Measurements from ENCODE around the gene COL1A2.
A peak's percentile ranks its signal among the peaks of the same experiment; 100 is the strongest.

The COL1A2 gene

GRCh38 chr7:94395141-94396036, 694 bp downstream of the COL1A2 start:
- no peaks in the 10 kb centered on the region for H3K9me3 ChIP-seq (ENCODE audit: control insufficient read depth in 2 of 2, low read length in 2 of 2)
- peak overlapping the region; percentile 95 for H3K27ac ChIP-seq (ENCODE audit: low read length)
- peaks cover 22% of the 10 kb centered on the region for H3K4me1 ChIP-seq (ENCODE audit: control insufficient read depth, insufficient read depth, low read length)
- H3K36me3 ChIP-seq (ENCODE audit: control insufficient read depth in 2 of 2, insufficient read depth in 2 of 2, low read length in 2 of 2): peaks cover 6 to 8% of the 10 kb centered on the region in 2 donors
- no peaks in the 10 kb centered on the region for H3K27me3 ChIP-seq (ENCODE audit: control insufficient read depth in 1 of 2, insufficient read depth in 2 of 2, low read length in 2 of 2)
- peak overlapping the region; percentile 80 to 95 for H3K9ac ChIP-seq (ENCODE audit: low read length in 2 of 2)
- peak overlapping the region; percentile 94 to 99 for H3K4me3 ChIP-seq (ENCODE audit: low read length in 2 of 2)

DNA sequence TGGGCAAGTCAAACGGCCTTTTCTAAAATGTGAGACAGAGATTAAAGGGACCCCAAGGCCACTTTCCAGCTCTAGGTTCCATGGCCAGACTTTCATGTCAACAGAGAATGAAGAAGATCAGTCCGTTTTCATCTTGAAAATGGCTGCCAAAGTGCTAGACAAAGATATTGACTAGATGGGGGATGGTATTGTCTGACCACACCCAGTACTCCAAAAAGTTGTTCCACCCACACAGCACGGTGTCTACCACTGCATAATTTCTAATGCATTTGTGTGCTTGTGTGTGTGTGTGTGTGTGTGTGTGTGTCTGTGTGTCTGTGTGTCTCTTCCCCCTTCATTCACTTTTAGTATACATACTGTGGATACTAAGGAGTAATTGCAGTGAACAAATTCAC, 1.3 kb downstream of the COL1A2 start:
- peaks cover 22% of the 10 kb centered on the region for H3K4me1 ChIP-seq (ENCODE audit: control insufficient read depth, insufficient read depth, low read length)
- peak overlapping the region; percentile 80 to 95 for H3K9ac ChIP-seq (ENCODE audit: low read length in 2 of 2)
- H3K27ac ChIP-seq (ENCODE audit: low read length): peak overlapping the region; percentile 95
- peaks cover 11 to 13% of the 10 kb centered on the region in 2 donors for H3K36me3 ChIP-seq (ENCODE audit: control insufficient read depth in 2 of 2, insufficient read depth in 2 of 2, low read length in 2 of 2)
- H3K9me3 ChIP-seq (ENCODE audit: control insufficient read depth in 2 of 2, low read length in 2 of 2): no peaks in the 10 kb centered on the region
- no peaks in the 10 kb centered on the region for H3K27me3 ChIP-seq (ENCODE audit: control insufficient read depth in 1 of 2, insufficient read depth in 2 of 2, low read length in 2 of 2)
- peak overlapping the region; percentile 94 to 99 for H3K4me3 ChIP-seq (ENCODE audit: low read length in 2 of 2)

GRCh38 chr7:94396596-94396995, 1.9 kb downstream of the COL1A2 start:
- Histone ChIP-seq H3K9ac (ENCODE audit: low read length in 2 of 2) (peak overlapping the region; percentile 80 to 95), H3K9me3 (ENCODE audit: control insufficient read depth in 2 of 2, low read length in 2 of 2) (no peaks in the 10 kb centered on the region), H3K27me3 (ENCODE audit: control insufficient read depth in 1 of 2, insufficient read depth in 2 of 2, low read length in 2 of 2) (no peaks in the 10 kb centered on the region), H3K36me3 (ENCODE audit: control insufficient read depth in 2 of 2, insufficient read depth in 2 of 2, low read length in 2 of 2) (peaks cover 11 to 14% of the 10 kb centered on the region in 2 donors), H3K4me1 (ENCODE audit: control insufficient read depth, insufficient read depth, low read length) (peaks cover 21% of the 10 kb centered on the region), H3K4me3 (ENCODE audit: low read length in 2 of 2) (peak overlapping the region; percentile 94 to 99), H3K27ac (ENCODE audit: low read length) (peak overlapping the region; percentile 95)

DNA sequence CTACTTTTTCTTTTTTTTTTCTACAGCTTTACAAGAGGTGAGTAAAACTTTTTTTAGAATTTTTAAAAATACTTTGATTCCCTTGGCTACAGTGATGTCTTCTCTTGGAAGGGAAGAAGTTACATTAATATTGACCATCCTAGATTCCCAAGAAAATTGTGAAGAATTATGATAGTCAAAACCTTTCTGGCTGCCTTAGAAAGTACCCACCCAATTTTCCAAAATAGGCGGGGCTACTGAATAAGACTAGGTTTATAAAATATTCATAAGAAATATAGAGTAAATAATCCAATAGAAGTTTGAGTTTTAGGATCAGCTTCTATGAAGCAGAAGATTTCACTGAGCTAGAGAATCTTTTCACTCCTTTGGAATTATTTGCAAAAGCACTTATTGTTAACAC, 3.0 kb downstream of the COL1A2 start:
- no peaks in the 10 kb centered on the region for H3K27me3 ChIP-seq (ENCODE audit: control insufficient read depth in 1 of 2, insufficient read depth in 2 of 2, low read length in 2 of 2)
- H3K27ac ChIP-seq (ENCODE audit: low read length): no peak overlapping the region
- no peaks in the 10 kb centered on the region for H3K9me3 ChIP-seq (ENCODE audit: control insufficient read depth in 2 of 2, low read length in 2 of 2)
- peak overlapping the region in 1 of 2 donors; percentile 94 for H3K4me3 ChIP-seq (ENCODE audit: low read length in 2 of 2)
- peaks cover 18 to 24% of the 10 kb centered on the region in 2 donors for H3K36me3 ChIP-seq (ENCODE audit: control insufficient read depth in 2 of 2, insufficient read depth in 2 of 2, low read length in 2 of 2)
- no peak overlapping the region for H3K9ac ChIP-seq (ENCODE audit: low read length in 2 of 2)
- H3K4me1 ChIP-seq (ENCODE audit: control insufficient read depth, insufficient read depth, low read length): peaks cover 12% of the 10 kb centered on the region

- H3K4me1 ChIP-seq (ENCODE audit: control insufficient read depth, insufficient read depth, low read length): peaks cover 3% of the 10 kb centered on the region
- H3K4me3 ChIP-seq (ENCODE audit: low read length in 2 of 2): peak overlapping the region in 1 of 2 donors; percentile 31
- no peak overlapping the region for H3K27ac ChIP-seq (ENCODE audit: low read length)
Observed at GRCh38 chr7:94398841-94399240, 4.1 kb downstream of the COL1A2 start.

GRCh38 chr7:94400022-94400421, 5.3 kb downstream of the COL1A2 start:
- H3K9me3 ChIP-seq (ENCODE audit: control insufficient read depth in 2 of 2, low read length in 2 of 2): no peaks in the 10 kb centered on the region
- no peak overlapping the region for H3K27ac ChIP-seq (ENCODE audit: low read length)
- peaks cover 33 to 45% of the 10 kb centered on the region in 2 donors for H3K36me3 ChIP-seq (ENCODE audit: control insufficient read depth in 2 of 2, insufficient read depth in 2 of 2, low read length in 2 of 2)
- no peaks in the 10 kb centered on the region for H3K27me3 ChIP-seq (ENCODE audit: control insufficient read depth in 1 of 2, insufficient read depth in 2 of 2, low read length in 2 of 2)
- no peak overlapping the region for H3K4me3 ChIP-seq (ENCODE audit: low read length in 2 of 2)
- H3K9ac ChIP-seq (ENCODE audit: low read length in 2 of 2): peak overlapping the region in 1 of 2 donors; percentile 30
- H3K4me1 ChIP-seq (ENCODE audit: control insufficient read depth, insufficient read depth, low read length): peaks cover 2% of the 10 kb centered on the region

More at GRCh38 chr7:94398841-94399240, 4.1 kb downstream of the COL1A2 start:
- Histone ChIP-seq H3K36me3 (ENCODE audit: control insufficient read depth in 2 of 2, insufficient read depth in 2 of 2, low read length in 2 of 2) (peaks cover 23 to 33% of the 10 kb centered on the region in 2 donors), H3K9ac (ENCODE audit: low read length in 2 of 2) (no peak overlapping the region), H3K27me3 (ENCODE audit: control insufficient read depth in 1 of 2, insufficient read depth in 2 of 2, low read length in 2 of 2) (no peaks in the 10 kb centered on the region), H3K9me3 (ENCODE audit: control insufficient read depth in 2 of 2, low read length in 2 of 2) (no peaks in the 10 kb centered on the region)

DNA sequence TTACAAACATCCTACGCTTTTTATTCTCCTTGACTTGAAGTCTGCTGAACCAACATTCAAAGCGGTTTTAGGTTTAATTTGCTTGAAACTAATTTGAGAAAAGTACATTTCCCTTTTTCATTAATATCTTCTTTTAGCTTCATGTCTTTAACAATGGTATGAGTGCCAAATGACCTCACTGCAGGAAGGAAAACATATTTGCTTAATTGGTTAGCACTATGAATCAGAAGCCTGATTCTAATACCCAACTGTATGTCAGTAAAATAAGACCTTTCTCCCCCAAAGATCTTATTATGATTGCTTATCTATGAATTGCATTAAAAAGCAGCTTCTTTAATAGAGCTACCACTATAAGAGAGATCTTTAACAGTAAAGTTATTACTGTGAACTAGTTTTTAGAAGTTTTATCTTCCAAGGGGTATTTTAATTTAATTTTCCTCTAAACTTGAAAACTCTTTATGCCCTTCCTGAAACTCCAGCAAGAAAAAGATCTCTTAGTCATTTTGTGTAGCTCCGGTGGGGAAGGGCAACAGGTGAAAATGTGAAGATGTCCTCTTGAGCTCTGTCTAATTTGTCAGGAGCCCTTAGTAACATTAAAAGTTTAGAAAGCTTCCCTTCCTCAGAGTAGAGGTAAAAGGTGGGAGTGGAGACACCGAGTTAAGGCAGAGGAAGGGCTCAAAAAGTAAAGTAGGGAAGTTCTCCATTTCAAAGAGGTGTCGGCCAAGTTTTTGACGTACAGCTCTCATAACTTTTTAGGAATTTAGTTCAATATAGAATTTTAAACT, 6.1 kb downstream of the COL1A2 start:
- H3K27ac ChIP-seq (ENCODE audit: low read length): no peak overlapping the region
- peaks cover 40 to 52% of the 10 kb centered on the region in 2 donors for H3K36me3 ChIP-seq (ENCODE audit: control insufficient read depth in 2 of 2, insufficient read depth in 2 of 2, low read length in 2 of 2)
- peak overlapping the region in 1 of 2 donors; percentile 8 for H3K9ac ChIP-seq (ENCODE audit: low read length in 2 of 2)
- H3K9me3 ChIP-seq (ENCODE audit: control insufficient read depth in 2 of 2, low read length in 2 of 2): no peaks in the 10 kb centered on the region
- no peak overlapping the region for H3K4me3 ChIP-seq (ENCODE audit: low read length in 2 of 2)
- H3K4me1 ChIP-seq (ENCODE audit: control insufficient read depth, insufficient read depth, low read length): peaks cover 2% of the 10 kb centered on the region
- no peaks in the 10 kb centered on the region for H3K27me3 ChIP-seq (ENCODE audit: control insufficient read depth in 1 of 2, insufficient read depth in 2 of 2, low read length in 2 of 2)

DNA sequence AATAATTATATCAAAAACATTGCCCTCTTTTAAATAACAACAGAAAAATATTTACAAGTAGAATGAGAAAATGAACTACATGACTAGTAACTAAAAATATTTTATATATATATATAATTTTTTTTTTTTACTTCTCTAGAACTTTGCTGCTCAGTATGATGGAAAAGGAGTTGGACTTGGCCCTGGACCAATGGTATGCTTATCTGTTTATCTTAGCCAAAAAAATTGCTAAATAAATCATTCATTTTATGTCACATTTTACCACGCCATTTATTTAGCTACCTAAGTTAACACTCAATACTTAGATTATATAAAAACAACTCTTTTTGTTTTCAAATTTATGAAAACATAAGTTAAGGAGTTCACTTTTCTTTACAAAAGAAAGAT, 6.7 kb downstream of the COL1A2 start:
- Histone ChIP-seq H3K27ac (ENCODE audit: low read length) (no peak overlapping the region), H3K36me3 (ENCODE audit: control insufficient read depth in 2 of 2, insufficient read depth in 2 of 2, low read length in 2 of 2) (peaks cover 45 to 56% of the 10 kb centered on the region in 2 donors), H3K27me3 (ENCODE audit: control insufficient read depth in 1 of 2, insufficient read depth in 2 of 2, low read length in 2 of 2) (no peaks in the 10 kb centered on the region), H3K4me3 (ENCODE audit: low read length in 2 of 2) (no peak overlapping the region), H3K9me3 (ENCODE audit: control insufficient read depth in 2 of 2, low read length in 2 of 2) (no peaks in the 10 kb centered on the region), H3K4me1 (ENCODE audit: control insufficient read depth, insufficient read depth, low read length) (peaks cover 2% of the 10 kb centered on the region), H3K9ac (ENCODE audit: low read length in 2 of 2) (no peak overlapping the region)

GRCh38 chr7:94403546-94403945, 8.9 kb downstream of the COL1A2 start:
- Histone ChIP-seq H3K27me3 (ENCODE audit: control insufficient read depth in 1 of 2, insufficient read depth in 2 of 2, low read length in 2 of 2) (no peaks in the 10 kb centered on the region), H3K9me3 (ENCODE audit: control insufficient read depth in 2 of 2, low read length in 2 of 2) (no peaks in the 10 kb centered on the region), H3K36me3 (ENCODE audit: control insufficient read depth in 2 of 2, insufficient read depth in 2 of 2, low read length in 2 of 2) (peaks cover 63 to 68% of the 10 kb centered on the region in 2 donors), H3K4me3 (ENCODE audit: low read length in 2 of 2) (no peak overlapping the region), H3K27ac (ENCODE audit: low read length) (no peak overlapping the region), H3K4me1 (ENCODE audit: control insufficient read depth, insufficient read depth, low read length) (peaks cover 2% of the 10 kb centered on the region), H3K9ac (ENCODE audit: low read length in 2 of 2) (no peak overlapping the region)

GRCh38 chr7:94405506-94405905, 10.8 kb downstream of the COL1A2 start:
- Histone ChIP-seq H3K36me3 (ENCODE audit: control insufficient read depth in 2 of 2, insufficient read depth in 2 of 2, low read length in 2 of 2) (peaks cover 72 to 79% of the 10 kb centered on the region in 2 donors), H3K4me1 (ENCODE audit: control insufficient read depth, insufficient read depth, low read length) (peaks cover 2% of the 10 kb centered on the region), H3K27ac (ENCODE audit: low read length) (no peak overlapping the region)

More at GRCh38 chr7:94405506-94405905, 10.8 kb downstream of the COL1A2 start:
- no peak overlapping the region for H3K4me3 ChIP-seq (ENCODE audit: low read length in 2 of 2)
- H3K27me3 ChIP-seq (ENCODE audit: control insufficient read depth in 1 of 2, insufficient read depth in 2 of 2, low read length in 2 of 2): no peaks in the 10 kb centered on the region
- no peaks in the 10 kb centered on the region for H3K9me3 ChIP-seq (ENCODE audit: control insufficient read depth in 2 of 2, low read length in 2 of 2)
- H3K9ac ChIP-seq (ENCODE audit: low read length in 2 of 2): no peak overlapping the region

Data from stomach smooth muscle (tissue), 2 donors.